ENCODE measurements around the gene STRIT1. TPM values are rescaled to one million over a fixed set of nuclear protein-coding genes. Genes with fewer than 3 reads are reported as not detected.
"Not testable (repeated sequence)": the region's sequence is repeated elsewhere in the genome, so short reads cannot be mapped to it uniquely, and the experiment has no call there.

STRIT1 gene
- polyA plus RNA-seq, 3 donors = not detected

GRCh38 chr3:155282385-155283091 lies 10.9 kb downstream of the STRIT1 start:
- H3K36me3 Mint-ChIP-seq = no peaks in the 10 kb centered on the region
- no peak overlapping the region for H3K27ac Mint-ChIP-seq
- Histone ChIP-seq H3K9ac (ENCODE audit: insufficient read depth, low read length, poor library complexity, severe bottlenecking) (no peak overlapping the region), H3K4me1 (ENCODE audit: control insufficient read depth in 1 of 2, insufficient read depth in 2 of 2, low read length in 2 of 2) (no peaks in the 10 kb centered on the region), H3K79me2 (ENCODE audit: insufficient read depth, low read length) (no peaks in the 10 kb centered on the region), H3K27me3 (ENCODE audit: control insufficient read depth in 2 of 2, insufficient read depth in 2 of 2, low read length in 2 of 2) (no peaks in the 10 kb centered on the region), H3K36me3 (replicated peaks in 1 of 2; ENCODE audit: control insufficient read depth in 1 of 2, insufficient read depth in 2 of 2, low read length in 2 of 2) (no peaks in the 10 kb centered on the region), H3K27ac (ENCODE audit: low read depth in 1 of 2, low read length in 2 of 2) (no peak overlapping the region), H4K20me1 (ENCODE audit: insufficient read depth, low read length) (no peaks in the 10 kb centered on the region), H3K9me3 (replicated peaks in 1 of 2; ENCODE audit: control insufficient read depth in 1 of 2, insufficient read depth in 1 of 2, low read length in 2 of 2) (peaks cover 0 to 9% of the 10 kb centered on the region in 2 donors), H3K4me2 (replicated peaks; ENCODE audit: extremely low read depth, low read length, poor library complexity, severe bottlenecking) (no peak overlapping the region), H2AFZ (ENCODE audit: insufficient read depth, low read depth, low read length, poor library complexity, severe bottlenecking) (no peak overlapping the region), H3K4me3 (replicated peaks in 1 of 3; ENCODE audit: low read depth in 2 of 3, low read length in 3 of 3) (no peak overlapping the region)
- 89% methylated on average over 5 of the region's 6 CpGs for WGBS (ENCODE audit: insufficient coverage)
- no peaks in the 10 kb centered on the region for H3K4me1 Mint-ChIP-seq
- intact Hi-C loops (cut with micrococcal nuclease) = no loop called here
- TF ChIP-seq CTCF (IDR thresholded peaks at IDR 0.05) = no peak
- DNase-seq = no peak
- H3K4me3 Mint-ChIP-seq = no peak overlapping the region
- peaks cover 0 to 3% (median 0%) of the 10 kb centered on the region in 3 donors for H3K27me3 Mint-ChIP-seq (ENCODE audit: low read depth in 3 of 3)
- peaks cover 9 to 23% (median 17%) of the 10 kb centered on the region in 7 donors for H3K9me3 Mint-ChIP-seq

DNA sequence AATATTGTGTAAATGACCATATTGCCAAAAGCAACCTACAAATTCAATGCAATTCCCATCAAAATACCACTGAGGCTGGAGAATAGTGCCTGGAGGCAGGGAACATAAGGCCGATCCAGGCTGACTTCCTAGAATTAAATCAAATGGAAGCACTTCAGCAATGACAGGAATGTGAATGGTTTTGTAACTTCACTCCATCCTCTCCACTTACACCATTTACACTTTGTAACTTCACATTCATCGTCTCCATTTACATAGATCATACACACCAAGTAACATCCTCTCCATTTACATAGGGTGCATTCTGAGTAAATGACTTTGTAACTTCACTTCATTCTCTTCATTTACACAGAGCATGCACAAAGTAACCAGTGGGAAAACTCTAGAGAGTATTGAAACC lies 11.6 kb downstream of the STRIT1 start:
- no peaks in the 10 kb centered on the region for H3K36me3 ChIP-seq (replicated peaks in 1 of 2; ENCODE audit: control insufficient read depth in 1 of 2, insufficient read depth in 2 of 2, low read length in 2 of 2)
- H3K27me3 ChIP-seq (ENCODE audit: control insufficient read depth in 2 of 2, insufficient read depth in 2 of 2, low read length in 2 of 2) = no peaks in the 10 kb centered on the region
- WGBS (ENCODE audit: insufficient coverage) = 100% methylated on average over 1 of the region's 2 CpGs
- no peaks in the 10 kb centered on the region for H3K4me1 ChIP-seq (ENCODE audit: control insufficient read depth in 1 of 2, insufficient read depth in 2 of 2, low read length in 2 of 2)
- Mint-ChIP-seq H3K27me3 (ENCODE audit: low read depth in 3 of 3) (peaks cover 0 to 3% (median 0%) of the 10 kb centered on the region in 3 donors), H3K4me1 (no peaks in the 10 kb centered on the region), H3K27ac (no peak overlapping the region), H3K4me3 (no peak overlapping the region), H3K36me3 (no peaks in the 10 kb centered on the region), H3K9me3 (peaks cover 9 to 23% (median 17%) of the 10 kb centered on the region in 7 donors)
- peaks cover 0 to 9% of the 10 kb centered on the region in 2 donors for H3K9me3 ChIP-seq (replicated peaks in 1 of 2; ENCODE audit: control insufficient read depth in 1 of 2, insufficient read depth in 1 of 2, low read length in 2 of 2)
- H3K4me2 ChIP-seq (replicated peaks; ENCODE audit: extremely low read depth, low read length, poor library complexity, severe bottlenecking) = no peak overlapping the region
- no peak overlapping the region for H3K27ac ChIP-seq (ENCODE audit: low read depth in 1 of 2, low read length in 2 of 2)
- H2AFZ ChIP-seq (ENCODE audit: insufficient read depth, low read depth, low read length, poor library complexity, severe bottlenecking) = no peak overlapping the region
- H3K4me3 ChIP-seq (replicated peaks in 1 of 3; ENCODE audit: low read depth in 2 of 3, low read length in 3 of 3) = no peak overlapping the region
- no peak for TF ChIP-seq CTCF (IDR thresholded peaks at IDR 0.05)
- DNase-seq = no peak
- H3K79me2 ChIP-seq (ENCODE audit: insufficient read depth, low read length) = no peaks in the 10 kb centered on the region
- no peak overlapping the region for H3K9ac ChIP-seq (ENCODE audit: insufficient read depth, low read length, poor library complexity, severe bottlenecking)
- intact Hi-C loops (cut with micrococcal nuclease) = no loop called here
- no peaks in the 10 kb centered on the region for H4K20me1 ChIP-seq (ENCODE audit: insufficient read depth, low read length)

DNA sequence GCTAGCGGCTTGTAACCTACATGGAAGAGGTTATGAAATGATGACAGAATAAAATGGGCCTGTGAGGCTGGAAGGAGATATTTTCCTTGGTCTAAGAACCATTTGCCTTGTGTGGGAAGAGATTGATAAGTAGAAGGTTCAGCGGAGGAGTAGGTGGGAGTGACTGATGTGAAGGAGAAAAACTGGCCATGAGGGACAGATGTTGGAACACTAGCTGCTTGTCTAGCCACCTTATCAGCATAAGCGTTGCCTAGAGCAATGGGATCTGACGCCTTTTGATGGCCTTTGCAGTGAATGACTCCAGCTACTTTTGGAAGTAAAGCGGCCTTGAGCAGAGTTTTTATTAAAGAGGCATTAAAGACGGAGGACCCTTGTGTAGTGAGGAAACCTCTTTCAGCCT lies 17.4 kb downstream of the STRIT1 start:
- peaks cover 11 to 30% (median 21%) of the 10 kb centered on the region in 7 donors for H3K9me3 Mint-ChIP-seq
- intact Hi-C loops (cut with micrococcal nuclease); H3K79me2 ChIP-seq (ENCODE audit: insufficient read depth, low read length); H4K20me1 ChIP-seq (ENCODE audit: insufficient read depth, low read length); H3K27me3 Mint-ChIP-seq (ENCODE audit: low read depth in 3 of 3); H3K4me3 Mint-ChIP-seq; H3K27me3 ChIP-seq (ENCODE audit: control insufficient read depth in 2 of 2, insufficient read depth in 2 of 2, low read length in 2 of 2); H3K36me3 Mint-ChIP-seq; H3K27ac ChIP-seq (ENCODE audit: low read depth in 1 of 2, low read length in 2 of 2); H2AFZ ChIP-seq (ENCODE audit: insufficient read depth, low read depth, low read length, poor library complexity, severe bottlenecking); H3K27ac Mint-ChIP-seq; H3K4me2 ChIP-seq (replicated peaks; ENCODE audit: extremely low read depth, low read length, poor library complexity, severe bottlenecking); H3K4me3 ChIP-seq (replicated peaks in 1 of 3; ENCODE audit: low read depth in 2 of 3, low read length in 3 of 3); DNase-seq; H3K36me3 ChIP-seq (replicated peaks in 1 of 2; ENCODE audit: control insufficient read depth in 1 of 2, insufficient read depth in 2 of 2, low read length in 2 of 2); H3K9ac ChIP-seq (ENCODE audit: insufficient read depth, low read length, poor library complexity, severe bottlenecking); H3K4me1 ChIP-seq (ENCODE audit: control insufficient read depth in 1 of 2, insufficient read depth in 2 of 2, low read length in 2 of 2); H3K4me1 Mint-ChIP-seq: not testable (repeated sequence)
- peaks cover 0 to 11% of the 10 kb centered on the region in 2 donors for H3K9me3 ChIP-seq (replicated peaks in 1 of 2; ENCODE audit: control insufficient read depth in 1 of 2, insufficient read depth in 1 of 2, low read length in 2 of 2)
- 85% methylated on average over 2 of the region's 6 CpGs for WGBS (ENCODE audit: insufficient coverage)

Data from CD14-positive monocyte (primary cell).